DOHH2 (cell line): ENCODE data around the gene MSMP.

Experiments
- H3F3A ChIP-seq: fragments of 200-600 bp; sonication (generic), shearing (Covaris generic); 2 replicates; pipeline ENCODE4 v1.6.0; 2016; ENCODE audit warnings: antibody characterized with exemption, mild to moderate bottlenecking; ENCODE audit not compliant: control insufficient read depth, insufficient read depth
- H3K27ac ChIP-seq: fragments of 200-600 bp; sonication (generic); 2 replicates; pipeline ENCODE4 v1.5.1; 2014; ENCODE audit warnings: low read depth, mild to moderate bottlenecking, low read length, moderate library complexity
- H3K27me3 ChIP-seq: fragments of 200-600 bp; sonication (generic); 2 replicates; pipeline ENCODE4 v1.6.1; 2014; ENCODE audit warnings: mild to moderate bottlenecking, low read length, mixed read lengths; ENCODE audit not compliant: control insufficient read depth
- H3K36me3 ChIP-seq: fragments of 200-600 bp; sonication (generic); 2 replicates; pipeline ENCODE4 v1.6.1; 2014; ENCODE audit warnings: mild to moderate bottlenecking, low read length, moderate library complexity, mixed read lengths; ENCODE audit not compliant: control insufficient read depth
- H3K4me1 ChIP-seq: fragments of 200-600 bp; sonication (generic); 2 replicates; pipeline ENCODE4 v1.6.1; 2014; ENCODE audit warnings: mild to moderate bottlenecking, low read length, mixed read lengths; ENCODE audit not compliant: control insufficient read depth
- H3K4me2 ChIP-seq: fragments of 200-600 bp; sonication (generic); 2 replicates; pipeline ENCODE4 v1.6.0; 2014; ENCODE audit warnings: mild to moderate bottlenecking, low read length, moderate library complexity
- H3K4me3 ChIP-seq: fragments of 200-600 bp; sonication (generic); 2 replicates; pipeline ENCODE4 v1.5.1; 2014; ENCODE audit warnings: mild to moderate bottlenecking, low read length, mixed read lengths
- H3K79me2 ChIP-seq: fragments of 200-600 bp; sonication (generic); 2 replicates; pipeline ENCODE4 v1.6.1; 2014; ENCODE audit warnings: mild to moderate bottlenecking, low read length, mixed read lengths; ENCODE audit not compliant: control insufficient read depth
- H3K9me2 ChIP-seq: fragments of 200-600 bp; sonication (generic); replicated peaks from 2 replicates; pipeline ENCODE4 v1.6.1; 2014; ENCODE audit warnings: mild to moderate bottlenecking, low read length, mixed read lengths; ENCODE audit not compliant: control insufficient read depth
- H3K9me3 ChIP-seq: fragments of 200-600 bp; sonication (generic); 2 replicates; pipeline ENCODE4 v1.6.1; 2014; ENCODE audit warnings: antibody characterized with exemption, low read length, mixed read lengths; ENCODE audit not compliant: control insufficient read depth, insufficient read depth
- H4K20me1 ChIP-seq: fragments of 200-600 bp; sonication (generic); 2 replicates; pipeline ENCODE4 v1.6.0; 2014; ENCODE audit warnings: low read depth, mild to moderate bottlenecking, antibody characterized with exemption, low read length, moderate library complexity; ENCODE audit not compliant: control insufficient read depth, insufficient read depth
- EZH2phosphoT487 ChIP-seq: fragments of 200-600 bp; sonication (generic); IDR thresholded peaks from 2 replicates; pipeline ENCODE4 v1.6.1; 2017; ENCODE audit warnings: borderline replicate concordance, mild to moderate bottlenecking, antibody characterized with exemption, low read length, moderate library complexity, mixed read lengths
- TF ChIP-seq, protein P1 (sequence below): fragments of 200-600 bp; sonication (generic); IDR thresholded peaks from one replicate; pipeline ENCODE4 v1.5.1; 2014; ENCODE audit warnings: antibody characterized with exemption, mild to moderate bottlenecking, low read depth, low read length; ENCODE audit not compliant: poor library complexity, severe bottlenecking

The MSMP gene

DNA sequence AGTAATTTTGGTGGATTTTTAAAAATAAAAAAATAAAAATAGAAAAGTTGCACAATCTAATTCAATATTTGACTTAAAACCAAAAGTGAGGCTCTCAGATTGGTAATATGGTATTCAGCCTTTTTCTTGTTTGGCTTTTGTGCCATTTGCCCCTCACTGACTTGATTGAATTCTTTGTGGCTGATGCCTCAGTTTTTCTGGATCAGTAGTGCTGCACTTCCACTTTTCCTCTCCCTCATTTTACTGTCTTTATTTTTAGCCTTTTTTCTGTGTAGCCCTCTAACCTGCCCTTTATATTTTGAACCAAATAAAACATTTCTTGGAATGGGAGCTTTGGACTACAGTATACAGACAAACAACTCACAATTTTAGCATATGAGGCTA, 3.8 kb upstream of the MSMP start:
- peak overlapping the region; percentile 99 for H3K4me2 ChIP-seq
- peak overlapping the region; percentile 83 for H3K27ac ChIP-seq
- peaks cover 21% of the 10 kb centered on the region for H3K79me2 ChIP-seq

GRCh38 chr9:35757226-35757891, 3.3 kb upstream of the MSMP start:
- Histone ChIP-seq H3K27ac (peak overlapping the region; percentile 83), H3K27me3 (no peaks in the 10 kb centered on the region), H3K9me2 (no peaks in the 10 kb centered on the region), H4K20me1 (no peaks in the 10 kb centered on the region), H3K36me3 (peaks cover 25% of the 10 kb centered on the region), H3K4me2 (peak overlapping the region; percentile 99), H3K4me3 (peak overlapping the region; percentile 85), H3K4me1 (peaks cover 43% of the 10 kb centered on the region), H3F3A (peaks cover 20% of the 10 kb centered on the region), H3K9me3 (no peaks in the 10 kb centered on the region), H3K79me2 (peaks cover 21% of the 10 kb centered on the region)
- TF ChIP-seq EZH2phosphoT487 = no peak

More for the DNA sequence above, 3.8 kb upstream of the MSMP start:
- Histone ChIP-seq H3K4me3 (peak overlapping the region; percentile 85), H3K9me2 (no peaks in the 10 kb centered on the region), H3K36me3 (peaks cover 20% of the 10 kb centered on the region), H3F3A (peaks cover 25% of the 10 kb centered on the region), H3K9me3 (no peaks in the 10 kb centered on the region), H4K20me1 (no peaks in the 10 kb centered on the region), H3K27me3 (no peaks in the 10 kb centered on the region), H3K4me1 (peaks cover 48% of the 10 kb centered on the region)
- TF ChIP-seq, protein P1, sequence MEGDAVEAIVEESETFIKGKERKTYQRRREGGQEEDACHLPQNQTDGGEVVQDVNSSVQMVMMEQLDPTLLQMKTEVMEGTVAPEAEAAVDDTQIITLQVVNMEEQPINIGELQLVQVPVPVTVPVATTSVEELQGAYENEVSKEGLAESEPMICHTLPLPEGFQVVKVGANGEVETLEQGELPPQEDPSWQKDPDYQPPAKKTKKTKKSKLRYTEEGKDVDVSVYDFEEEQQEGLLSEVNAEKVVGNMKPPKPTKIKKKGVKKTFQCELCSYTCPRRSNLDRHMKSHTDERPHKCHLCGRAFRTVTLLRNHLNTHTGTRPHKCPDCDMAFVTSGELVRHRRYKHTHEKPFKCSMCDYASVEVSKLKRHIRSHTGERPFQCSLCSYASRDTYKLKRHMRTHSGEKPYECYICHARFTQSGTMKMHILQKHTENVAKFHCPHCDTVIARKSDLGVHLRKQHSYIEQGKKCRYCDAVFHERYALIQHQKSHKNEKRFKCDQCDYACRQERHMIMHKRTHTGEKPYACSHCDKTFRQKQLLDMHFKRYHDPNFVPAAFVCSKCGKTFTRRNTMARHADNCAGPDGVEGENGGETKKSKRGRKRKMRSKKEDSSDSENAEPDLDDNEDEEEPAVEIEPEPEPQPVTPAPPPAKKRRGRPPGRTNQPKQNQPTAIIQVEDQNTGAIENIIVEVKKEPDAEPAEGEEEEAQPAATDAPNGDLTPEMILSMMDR = no peak
- no peak for TF ChIP-seq EZH2phosphoT487

- Histone ChIP-seq H3K36me3 (peaks cover 33% of the 10 kb centered on the region), H4K20me1 (no peaks in the 10 kb centered on the region), H3F3A (peaks cover 20% of the 10 kb centered on the region), H3K27me3 (no peaks in the 10 kb centered on the region), H3K4me3 (peak overlapping the region; percentile 85), H3K4me2 (peak overlapping the region; percentile 99), H3K79me2 (peaks cover 17% of the 10 kb centered on the region), H3K4me1 (peaks cover 41% of the 10 kb centered on the region), H3K9me2 (no peaks in the 10 kb centered on the region), H3K9me3 (no peaks in the 10 kb centered on the region), H3K27ac (peak overlapping the region; percentile 83)
- no peak for TF ChIP-seq EZH2phosphoT487
- TF ChIP-seq, protein P1 = peak; percentile 96
Observed at GRCh38 chr9:35756275-35757225, 2.5 kb upstream of the MSMP start.

GRCh38 chr9:35755071-35755470, 995 bp upstream of the MSMP start:
- TF ChIP-seq, protein P1 = no peak
- no peak for TF ChIP-seq EZH2phosphoT487
- Histone ChIP-seq H3K4me1 (peaks cover 49% of the 10 kb centered on the region), H4K20me1 (no peaks in the 10 kb centered on the region), H3K27ac (no peak overlapping the region), H3K9me3 (no peaks in the 10 kb centered on the region), H3K4me2 (no peak overlapping the region), H3K4me3 (peak overlapping the region; percentile 85; the same call in 1 of the 2 replicates), H3K36me3 (peaks cover 42% of the 10 kb centered on the region), H3F3A (peaks cover 20% of the 10 kb centered on the region), H3K9me2 (no peaks in the 10 kb centered on the region), H3K27me3 (no peaks in the 10 kb centered on the region), H3K79me2 (peaks cover 20% of the 10 kb centered on the region)
